Coronary artery (tissue), 2 donors: Measurements from ENCODE around the gene FOXP1.
A peak's percentile ranks its signal among the peaks of the same experiment; 100 is the strongest.

Experiments
- DNase-seq: peaks from one replicate; pipeline ENCODE4 v3.0.0-alpha.2; 2017; ENCODE audit warnings: low spot score
- H3K27ac ChIP-seq, 2 donors: fragments of 200-600 bp; sonication (generic); one replicate each; pipeline ENCODE4 v1.5.1; 2016 to 2019
- H3K4me3 ChIP-seq: fragments of 200-600 bp; sonication (generic); 2 replicates; pipeline ENCODE4 v1.5.1; 2016; ENCODE audit warnings: mild to moderate bottlenecking, moderate library complexity
- CTCF ChIP-seq: fragments of 200-600 bp; sonication (generic); IDR thresholded peaks from one replicate; pipeline ENCODE4 v1.5.1; 2019; ENCODE audit warnings: antibody characterized with exemption

The FOXP1 gene

GRCh38 chr3:71214016-71214415 lies 369.5 kb downstream of the FOXP1 start:
- Histone ChIP-seq H3K27ac (no peak overlapping the region), H3K4me3 (no peak overlapping the region)
- no peak for TF ChIP-seq CTCF
- no peak for DNase-seq

DNA sequence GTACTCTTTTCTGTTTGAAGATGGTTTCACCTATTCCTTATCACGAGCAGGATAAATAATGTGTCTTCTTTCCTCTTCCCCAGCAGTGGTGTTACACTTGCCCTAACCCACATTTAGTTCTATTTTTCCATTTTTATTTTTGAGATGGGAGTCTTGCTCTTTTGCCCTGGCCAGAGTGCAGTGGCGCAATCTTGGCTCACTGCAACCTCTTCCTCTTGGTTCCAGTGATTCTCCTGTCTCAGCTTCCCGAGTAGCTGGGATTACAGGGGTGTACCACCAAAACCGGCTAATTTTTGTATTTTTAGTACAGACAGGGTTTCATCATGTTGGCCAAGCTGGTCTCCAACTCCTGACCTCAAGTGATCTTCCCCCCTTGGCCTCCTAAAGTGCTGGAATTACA lies 372.4 kb downstream of the FOXP1 start:
- TF ChIP-seq CTCF, result no peak
- peak overlapping the region; percentile 55 to 84 for H3K27ac ChIP-seq
- DNase-seq, result no peak
- H3K4me3 ChIP-seq, result no peak overlapping the region

GRCh38 chr3:71210257-71211007 lies 373.1 kb downstream of the FOXP1 start:
- peak; percentile 77 for DNase-seq
- peak overlapping the region; percentile 55 to 84 for H3K27ac ChIP-seq
- no peak for TF ChIP-seq CTCF
- peak overlapping the region; percentile 6 for H3K4me3 ChIP-seq

DNA sequence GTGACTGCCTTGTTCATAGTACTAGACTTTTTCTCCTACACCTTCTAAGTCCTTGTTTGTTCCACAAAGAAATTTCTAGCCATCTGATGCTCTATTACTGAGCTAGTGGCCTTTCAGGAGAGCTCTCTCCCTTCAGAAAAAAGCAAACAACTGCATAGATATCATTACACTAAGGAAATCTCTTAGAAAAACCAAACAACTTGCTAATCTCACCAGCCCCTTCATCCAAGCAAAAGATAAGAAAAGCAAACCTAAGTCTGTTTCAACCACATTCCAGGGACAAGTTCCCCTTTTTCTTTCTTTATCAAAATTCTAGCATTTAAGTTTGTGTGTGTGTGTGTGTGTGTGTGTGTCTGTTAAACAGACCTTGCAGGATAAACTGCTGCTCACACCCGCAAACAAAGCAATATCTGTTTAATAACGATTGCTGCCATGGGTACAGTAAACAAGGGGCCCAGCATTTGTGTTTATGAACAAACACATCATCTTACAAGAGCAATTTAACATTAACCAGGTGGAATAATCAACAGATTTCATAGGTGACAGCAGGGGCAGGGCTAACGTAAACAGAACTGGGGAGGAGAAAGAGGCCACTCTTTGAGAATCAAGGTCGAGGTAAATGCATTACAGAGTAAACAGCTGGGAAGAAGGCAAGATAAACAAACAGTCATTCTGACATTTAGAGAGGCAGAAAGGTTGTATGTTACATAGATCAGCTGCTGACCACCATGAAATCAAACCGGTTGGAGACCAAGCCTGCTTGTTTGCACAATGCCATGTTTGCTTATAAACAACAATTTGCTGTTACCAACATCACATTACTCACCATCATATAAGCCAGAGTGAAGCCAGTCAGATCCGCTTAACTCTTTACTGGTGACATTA lies 375.1 kb downstream of the FOXP1 start:
- no peak for TF ChIP-seq CTCF
- DNase-seq, result no peak
- Histone ChIP-seq H3K4me3 (no peak overlapping the region), H3K27ac (peak overlapping the region in 1 of 2 donors; percentile 8)

- no peak for TF ChIP-seq CTCF
- no peak overlapping the region for H3K27ac ChIP-seq
Observed at GRCh38 chr3:71207632-71208031, 375.9 kb downstream of the FOXP1 start.

GRCh38 chr3:71206305-71207165 lies 377.0 kb downstream of the FOXP1 start:
- no peak overlapping the region for H3K4me3 ChIP-seq
- no peak overlapping the region for H3K27ac ChIP-seq
- no peak for TF ChIP-seq CTCF
- no peak for DNase-seq

More at GRCh38 chr3:71207632-71208031, 375.9 kb downstream of the FOXP1 start:
- no peak for DNase-seq
- H3K4me3 ChIP-seq, result no peak overlapping the region
